Activated CD4-positive, alpha-beta T cell treated with anti-CD3 and anti-CD28 coated beads for 36 hours (primary cell): ENCODE measurements around the gene INMT. TPM values are rescaled to one million over a fixed set of nuclear protein-coding genes. Genes with fewer than 3 reads are reported as not detected.

Experiments used
- ATAC-seq: fragments of 200-7000 bp; cut with Tn5 transposase; one replicate; pipeline ENCODE4 v1.10.0; 2021; ENCODE audit warnings: mild to moderate bottlenecking, moderate library complexity
- CTCF ChIA-PET: fragments of 350-600 bp; sonication (Branson Sonifier 250); formaldehyde crosslinking; loops from one replicate; lab custom pipeline; 2021; ENCODE audit warnings: antibody characterized with exemption; lab: Charles Lee
- POLR2A ChIA-PET: fragments of 350-600 bp; sonication (Branson Sonifier 250); formaldehyde crosslinking; loops from one replicate; lab custom pipeline; 2021; ENCODE audit warnings: antibody characterized with exemption, inconsistent platforms; lab: Charles Lee
- DNase-seq: peaks from one replicate; pipeline ENCODE4 v3.0.0-alpha.2; 2020
- H3K27ac Mint-ChIP-seq: one replicate; pipeline ENCODE4 v1.8.0; 2021; ENCODE audit warnings: mixed read lengths
- H3K27me3 Mint-ChIP-seq: one replicate; pipeline ENCODE4 v1.8.0; 2021; ENCODE audit warnings: mixed read lengths
- H3K36me3 Mint-ChIP-seq: one replicate; pipeline ENCODE4 v1.8.0; 2021; ENCODE audit warnings: low read depth, mixed read lengths
- H3K4me1 Mint-ChIP-seq: one replicate; pipeline ENCODE4 v1.8.0; 2021; ENCODE audit warnings: mixed read lengths
- H3K4me3 Mint-ChIP-seq: one replicate; pipeline ENCODE4 v1.8.0; 2021; ENCODE audit warnings: mild to moderate bottlenecking, moderate library complexity, mixed read lengths
- H3K9me3 Mint-ChIP-seq: one replicate; pipeline ENCODE4 v1.8.0; 2021; ENCODE audit warnings: low read depth, mixed read lengths
- intact Hi-C, 2 experiments: fragments of 100-400 bp; cut with DNase I in 1 of 2; cut with micrococcal nuclease in 1 of 2; formaldehyde crosslinking; loops; one replicate each; pipeline versions ENCODE4 v1.14.2 to v1.15.1; 2022 to 2024; cut with DNase I, micrococcal nuclease
- total RNA-seq, 2 experiments: library from RNA; stranded (reverse); gene quantifications; one replicate each; pipeline ENCODE4 v1.2.3, GENCODE V29; 2021

Gene INMT
- total RNA-seq, 2 experiments from 2014 or later: 0.07 to 0.09 TPM

GRCh38 chr7:30788640-30789333 is 36.9 kb downstream of the INMT start:
- Mint-ChIP-seq H3K4me1 (no peaks in the 10 kb centered on the region), H3K9me3 (no peaks in the 10 kb centered on the region), H3K27ac (no peak overlapping the region), H3K4me3 (no peak overlapping the region), H3K36me3 (no peaks in the 10 kb centered on the region), H3K27me3 (no peaks in the 10 kb centered on the region)
- intact Hi-C loops: no loop called here
- POLR2A ChIA-PET: no interaction called here
- DNase-seq (no peak), ATAC-seq (no peak)
- CTCF ChIA-PET: interaction anchor here (0.6 to 0.9 kb wide), 3 partner anchors 11 to 333 kb away, joined by 3 read pairs; no protein-coding TSS in a partner anchor

GRCh38 chr7:30789334-30789711 is 37.4 kb downstream of the INMT start:
- CTCF ChIA-PET: no interaction called here
- H3K4me1 Mint-ChIP-seq: no peaks in the 10 kb centered on the region
- H3K36me3 Mint-ChIP-seq: no peaks in the 10 kb centered on the region
- intact Hi-C loops: no loop called here
- no peak overlapping the region for H3K27ac Mint-ChIP-seq
- DNase-seq (no peak), ATAC-seq (no peak)
- no peaks in the 10 kb centered on the region for H3K9me3 Mint-ChIP-seq
- no peaks in the 10 kb centered on the region for H3K27me3 Mint-ChIP-seq
- H3K4me3 Mint-ChIP-seq: no peak overlapping the region
- POLR2A ChIA-PET: no interaction called here

- ChIA-PET POLR2A (no interaction called here), CTCF (no interaction called here)
- intact Hi-C loops: loop anchor here in 1 of 2 experiments (10.0 kb wide), 1 partner anchor 334 kb away; no protein-coding TSS in a partner anchor
- H3K9me3 Mint-ChIP-seq: no peaks in the 10 kb centered on the region
- ATAC-seq (no peak), DNase-seq (no peak)
- no peaks in the 10 kb centered on the region for H3K4me1 Mint-ChIP-seq
- H3K27ac Mint-ChIP-seq: no peak overlapping the region
- no peaks in the 10 kb centered on the region for H3K27me3 Mint-ChIP-seq
- no peak overlapping the region for H3K4me3 Mint-ChIP-seq
- H3K36me3 Mint-ChIP-seq: no peaks in the 10 kb centered on the region
Measured at GRCh38 chr7:30790356-30790755, 38.4 kb downstream of the INMT start.

GRCh38 chr7:30791114-30791513 is 39.2 kb downstream of the INMT start:
- H3K27me3 Mint-ChIP-seq: no peaks in the 10 kb centered on the region
- H3K4me3 Mint-ChIP-seq: no peak overlapping the region
- H3K27ac Mint-ChIP-seq: no peak overlapping the region
- H3K4me1 Mint-ChIP-seq: peaks cover 4% of the 10 kb centered on the region
- POLR2A ChIA-PET: no interaction called here
- DNase-seq: no peak
- intact Hi-C loops: loop anchor here in 1 of 2 experiments (10.0 kb wide), 1 partner anchor 334 kb away; no protein-coding TSS in a partner anchor
- no peaks in the 10 kb centered on the region for H3K36me3 Mint-ChIP-seq
- no peak for ATAC-seq
- no peaks in the 10 kb centered on the region for H3K9me3 Mint-ChIP-seq
- CTCF ChIA-PET: interaction anchor here (0.9 to 1.1 kb wide), 2 partner anchors 10 to 148 kb away, joined by 3 read pairs; no protein-coding TSS in a partner anchor

- H3K36me3 Mint-ChIP-seq: no peaks in the 10 kb centered on the region
- no peak overlapping the region for H3K4me3 Mint-ChIP-seq
- H3K4me1 Mint-ChIP-seq: peaks cover 14% of the 10 kb centered on the region
- ATAC-seq (no peak), DNase-seq (no peak)
- H3K27ac Mint-ChIP-seq: no peak overlapping the region
- H3K9me3 Mint-ChIP-seq: no peaks in the 10 kb centered on the region
- intact Hi-C loops: loop anchor here in 1 of 2 experiments (10.0 kb wide), 1 partner anchor 329 kb away; no protein-coding TSS in a partner anchor
- H3K27me3 Mint-ChIP-seq: no peaks in the 10 kb centered on the region
- ChIA-PET CTCF (no interaction called here), POLR2A (no interaction called here)
Measured at GRCh38 chr7:30795161-30795948, 43.4 kb downstream of the INMT start.

- intact Hi-C loops: loop anchor here in 1 of 2 experiments (10.0 kb wide), 1 partner anchor 329 kb away; no protein-coding TSS in a partner anchor
- Mint-ChIP-seq H3K4me3 (no peak overlapping the region), H3K27ac (no peak overlapping the region), H3K9me3 (no peaks in the 10 kb centered on the region), H3K27me3 (no peaks in the 10 kb centered on the region), H3K4me1 (peaks cover 14% of the 10 kb centered on the region), H3K36me3 (no peaks in the 10 kb centered on the region)
- ATAC-seq: no peak
- no peak for DNase-seq
- ChIA-PET POLR2A (no interaction called here), CTCF (interaction anchor here (0.9 kb wide), 1 partner anchor 9 kb away, joined by 4 read pairs; no protein-coding TSS in a partner anchor)
Measured at GRCh38 chr7:30796105-30796869, 44.4 kb downstream of the INMT start.

- ATAC-seq (no peak), DNase-seq (no peak)
- Mint-ChIP-seq H3K36me3 (no peaks in the 10 kb centered on the region), H3K9me3 (no peaks in the 10 kb centered on the region), H3K27ac (no peak overlapping the region), H3K4me3 (no peak overlapping the region), H3K4me1 (peaks cover 14% of the 10 kb centered on the region), H3K27me3 (no peaks in the 10 kb centered on the region)
- intact Hi-C loops: loop anchor here in 1 of 2 experiments (10.0 kb wide), 1 partner anchor 327 kb away; no protein-coding TSS in a partner anchor
- ChIA-PET CTCF (interaction anchor here (0.9 kb wide), 1 partner anchor 8 kb away, joined by 4 read pairs; no protein-coding TSS in a partner anchor), POLR2A (no interaction called here)
Measured at GRCh38 chr7:30797176-30798040, 45.5 kb downstream of the INMT start.

- H3K9me3 Mint-ChIP-seq: no peaks in the 10 kb centered on the region
- DNase-seq (no peak), ATAC-seq (no peak)
- H3K27ac Mint-ChIP-seq: no peak overlapping the region
- no peaks in the 10 kb centered on the region for H3K36me3 Mint-ChIP-seq
- H3K4me1 Mint-ChIP-seq: peaks cover 14% of the 10 kb centered on the region
- POLR2A ChIA-PET: no interaction called here
- CTCF ChIA-PET: interaction anchor here (0.7 to 1.1 kb wide), 3 partner anchors 41 to 184 kb away, joined by 3 to 4 read pairs (median 3); no protein-coding TSS in a partner anchor
- H3K27me3 Mint-ChIP-seq: no peaks in the 10 kb centered on the region
- H3K4me3 Mint-ChIP-seq: no peak overlapping the region
- intact Hi-C loops: loop anchor here in 1 of 2 experiments (10.0 kb wide), 1 partner anchor 325 kb away; no protein-coding TSS in a partner anchor
Measured at GRCh38 chr7:30799206-30799975, 47.5 kb downstream of the INMT start.

GRCh38 chr7:30799976-30800661 is 48.2 kb downstream of the INMT start:
- CTCF ChIA-PET: interaction anchor here (0.7 to 1.1 kb wide), 3 partner anchors 40 to 183 kb away, joined by 3 to 4 read pairs (median 3); no protein-coding TSS in a partner anchor
- Mint-ChIP-seq H3K9me3 (no peaks in the 10 kb centered on the region), H3K27ac (no peak overlapping the region), H3K36me3 (no peaks in the 10 kb centered on the region), H3K4me1 (peaks cover 14% of the 10 kb centered on the region), H3K27me3 (no peaks in the 10 kb centered on the region), H3K4me3 (no peak overlapping the region)
- POLR2A ChIA-PET: no interaction called here
- DNase-seq (no peak), ATAC-seq (no peak)
- intact Hi-C loops: loop anchor here (1.0 to 10.0 kb wide), 5 partner anchors 138 to 325 kb away; no protein-coding TSS in a partner anchor
